ENCODE results near the gene NKX2-3. TPM values are rescaled to one million over a fixed set of nuclear protein-coding genes. Genes with fewer than 3 reads are reported as not detected.

The NKX2-3 gene
- total RNA-seq, 1 donor from 2014 or later, result not detected

DNA sequence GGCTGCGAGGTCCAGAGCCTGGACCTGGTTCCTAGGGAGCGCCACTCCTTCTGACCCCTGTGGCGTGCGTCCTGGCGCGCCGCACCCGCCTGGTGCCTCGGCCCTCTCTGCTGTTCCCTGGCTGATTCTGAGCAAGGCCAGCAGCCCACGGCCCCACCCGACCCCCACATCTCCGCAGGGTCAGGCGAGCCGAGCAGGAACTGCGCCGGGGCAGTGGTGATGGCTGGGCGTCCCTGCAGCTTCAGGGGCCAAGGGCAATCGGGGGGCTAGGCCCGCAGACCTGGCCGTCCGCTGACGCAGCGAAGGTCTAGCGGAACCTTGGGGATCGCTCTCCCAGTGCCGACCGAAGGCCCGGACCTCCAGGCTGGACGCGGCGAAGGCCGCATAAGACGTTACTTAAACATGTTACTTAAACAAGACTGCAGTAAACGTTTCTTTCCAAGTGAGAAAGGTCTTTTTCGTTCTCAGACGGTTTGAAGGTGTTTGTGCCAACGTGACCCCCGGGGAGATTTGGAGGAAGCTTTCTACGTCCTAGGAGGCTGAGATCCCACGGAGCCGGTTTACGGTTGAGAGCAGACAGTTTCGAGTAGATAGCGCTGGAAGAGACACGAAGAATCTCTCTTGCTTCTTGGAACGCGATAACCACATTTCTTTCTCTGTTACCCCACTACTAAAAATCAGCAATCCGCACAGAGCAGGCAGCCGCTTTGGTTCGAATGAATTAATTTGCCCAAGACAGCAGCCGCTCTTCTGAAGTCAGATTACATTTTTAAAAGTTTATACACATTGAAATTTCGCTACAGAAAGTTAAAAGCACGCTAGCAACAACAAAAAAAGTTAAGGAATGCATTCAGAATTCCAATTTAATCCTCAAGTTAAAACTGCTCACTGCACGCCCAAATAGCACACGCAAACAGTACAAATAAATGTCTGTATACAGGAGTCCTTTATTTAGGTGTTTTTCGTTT, 4.9 kb upstream of the NKX2-3 start:
- POLR2A ChIA-PET, result no interaction called here
- H3K27me3 Mint-ChIP-seq, result peaks cover 81% of the 10 kb centered on the region
- no peak for DNase-seq
- no peak overlapping the region for H3K4me3 Mint-ChIP-seq
- no peak overlapping the region for H3K27ac Mint-ChIP-seq
- ATAC-seq (ENCODE audit: low read depth), result no peak
- intact Hi-C loops (cut with micrococcal nuclease), result no loop called here
- H3K9me3 Mint-ChIP-seq, result no peaks in the 10 kb centered on the region
- peaks cover 40% of the 10 kb centered on the region for H3K4me1 Mint-ChIP-seq
- TF ChIP-seq, protein P1, sequence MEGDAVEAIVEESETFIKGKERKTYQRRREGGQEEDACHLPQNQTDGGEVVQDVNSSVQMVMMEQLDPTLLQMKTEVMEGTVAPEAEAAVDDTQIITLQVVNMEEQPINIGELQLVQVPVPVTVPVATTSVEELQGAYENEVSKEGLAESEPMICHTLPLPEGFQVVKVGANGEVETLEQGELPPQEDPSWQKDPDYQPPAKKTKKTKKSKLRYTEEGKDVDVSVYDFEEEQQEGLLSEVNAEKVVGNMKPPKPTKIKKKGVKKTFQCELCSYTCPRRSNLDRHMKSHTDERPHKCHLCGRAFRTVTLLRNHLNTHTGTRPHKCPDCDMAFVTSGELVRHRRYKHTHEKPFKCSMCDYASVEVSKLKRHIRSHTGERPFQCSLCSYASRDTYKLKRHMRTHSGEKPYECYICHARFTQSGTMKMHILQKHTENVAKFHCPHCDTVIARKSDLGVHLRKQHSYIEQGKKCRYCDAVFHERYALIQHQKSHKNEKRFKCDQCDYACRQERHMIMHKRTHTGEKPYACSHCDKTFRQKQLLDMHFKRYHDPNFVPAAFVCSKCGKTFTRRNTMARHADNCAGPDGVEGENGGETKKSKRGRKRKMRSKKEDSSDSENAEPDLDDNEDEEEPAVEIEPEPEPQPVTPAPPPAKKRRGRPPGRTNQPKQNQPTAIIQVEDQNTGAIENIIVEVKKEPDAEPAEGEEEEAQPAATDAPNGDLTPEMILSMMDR (IDR thresholded peaks at IDR 0.05), result no peak
- CTCF ChIA-PET, result no interaction called here
- no peaks in the 10 kb centered on the region for H3K36me3 Mint-ChIP-seq (ENCODE audit: low read depth)

GRCh38 chr10:99528494-99529441, 4.0 kb upstream of the NKX2-3 start:
- DNase-seq (no peak), ATAC-seq (ENCODE audit: low read depth) (no peak)
- Mint-ChIP-seq H3K4me1 (peaks cover 40% of the 10 kb centered on the region), H3K27ac (no peak overlapping the region), H3K27me3 (peaks cover 80% of the 10 kb centered on the region), H3K9me3 (no peaks in the 10 kb centered on the region), H3K4me3 (no peak overlapping the region), H3K36me3 (ENCODE audit: low read depth) (no peaks in the 10 kb centered on the region)
- ChIA-PET CTCF (no interaction called here), POLR2A (interaction anchor here (0.7 kb wide), 1 partner anchor 99 kb away, joined by 3 read pairs; the partner anchor contains the start of gene GOT1)
- TF ChIP-seq, protein P1 (IDR thresholded peaks at IDR 0.05), result no peak
- intact Hi-C loops (cut with micrococcal nuclease), result no loop called here

DNA sequence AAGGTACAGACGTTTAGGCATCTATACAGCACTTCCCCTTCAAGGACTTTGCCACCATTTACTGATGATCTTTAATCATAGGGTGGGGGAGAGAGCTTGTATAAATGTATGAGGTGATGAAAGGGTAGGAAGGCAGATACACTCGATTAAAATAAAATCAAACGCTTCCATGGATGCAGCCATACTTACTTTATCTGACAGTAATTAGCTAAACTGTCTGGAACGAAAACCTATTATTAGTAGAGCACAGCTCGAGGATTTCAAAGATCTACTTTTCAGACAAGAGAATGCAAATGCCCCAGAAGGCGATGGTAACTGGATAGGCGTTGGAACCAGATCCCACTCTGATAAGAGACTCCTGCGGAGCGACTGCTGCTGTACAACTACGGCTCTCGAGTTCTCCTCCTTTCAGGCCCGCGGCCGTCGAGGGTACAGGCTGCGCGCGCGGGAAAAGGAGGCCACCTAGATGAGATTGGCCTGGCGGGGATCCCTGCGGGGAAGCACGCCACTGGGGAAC, 3.1 kb upstream of the NKX2-3 start:
- H3K36me3 Mint-ChIP-seq (ENCODE audit: low read depth), result no peaks in the 10 kb centered on the region
- H3K4me3 Mint-ChIP-seq, result no peak overlapping the region
- CTCF ChIA-PET, result no interaction called here
- DNase-seq (no peak), ATAC-seq (ENCODE audit: low read depth) (no peak)
- H3K4me1 Mint-ChIP-seq, result peaks cover 49% of the 10 kb centered on the region
- H3K9me3 Mint-ChIP-seq, result no peaks in the 10 kb centered on the region
- intact Hi-C loops (cut with micrococcal nuclease), result loop anchor here (2.0 to 10.0 kb wide), 6 partner anchors 99 to 1605 kb away; partner anchors contain the start of genes GOT1 and TLX1
- no peak overlapping the region for H3K27ac Mint-ChIP-seq
- POLR2A ChIA-PET, result interaction anchor here (0.7 kb wide), 2 partner anchors 100 to 1686 kb away, joined by 3 read pairs; partner anchors contain the start of gene GOT1
- H3K27me3 Mint-ChIP-seq, result peaks cover 81% of the 10 kb centered on the region
- TF ChIP-seq, protein P1 (IDR thresholded peaks at IDR 0.05), result no peak

- intact Hi-C loops (cut with micrococcal nuclease), result loop anchor here (2.0 to 10.0 kb wide), 6 partner anchors 100 to 1604 kb away; partner anchors contain the start of genes GOT1 and TLX1
- DNase-seq (no peak), ATAC-seq (ENCODE audit: low read depth) (peak; percentile 40)
- Mint-ChIP-seq H3K9me3 (no peaks in the 10 kb centered on the region), H3K27ac (peak overlapping the region; percentile 27), H3K36me3 (ENCODE audit: low read depth) (no peaks in the 10 kb centered on the region), H3K4me3 (peak overlapping the region; percentile 39), H3K4me1 (peaks cover 53% of the 10 kb centered on the region), H3K27me3 (peaks cover 81% of the 10 kb centered on the region)
- TF ChIP-seq, protein P1 (IDR thresholded peaks at IDR 0.05), result no peak
- ChIA-PET CTCF (no interaction called here), POLR2A (interaction anchor here (1.4 kb wide), 1 partner anchor 89 kb away, joined by 3 read pairs; no protein-coding TSS in a partner anchor)
Measured at GRCh38 chr10:99530108-99531025, 2.4 kb upstream of the NKX2-3 start.
